NB4 (cell line): ENCODE results near the gene SLC35E1.

Experiments
- DNase-seq: peaks from one replicate; pipeline ENCODE4 v3.0.0; 2010; ENCODE audit warnings: low read depth
- H3K4me3 ChIP-seq: one replicate; pipeline ENCODE4 v1.5.1; 2011; ENCODE audit warnings: mild to moderate bottlenecking, low read depth, low read length, moderate library complexity
- CTCF ChIP-seq: IDR thresholded peaks from one replicate; pipeline ENCODE4 v1.5.1; 2012; ENCODE audit warnings: low read depth, low read length
- MAX ChIP-seq: IDR thresholded peaks from 2 replicates; pipeline ENCODE4 v1.6.1; 2011; ENCODE audit warnings: low read depth, low read length
- MYC ChIP-seq: IDR thresholded peaks from 2 replicates; pipeline ENCODE4 v1.6.1; 2011; ENCODE audit warnings: low read depth, low read length
- POLR2A ChIP-seq: IDR thresholded peaks from 2 replicates; pipeline ENCODE4 v1.6.1; 2011; ENCODE audit warnings: mild to moderate bottlenecking; ENCODE audit not compliant: insufficient read length; ENCODE audit errors: extremely low read depth

The SLC35E1 gene

GRCh38 chr19:16573296-16573695, 1.1 kb upstream of the SLC35E1 start:
- TF ChIP-seq CTCF (no peak), POLR2A (no peak), MAX (no peak)
- no peak for DNase-seq
- peak overlapping the region; percentile 82 for H3K4me3 ChIP-seq

GRCh38 chr19:16571822-16572331, 338 bp downstream of the SLC35E1 start:
- TF ChIP-seq MAX (no peak), MYC (no peak), CTCF (no peak), POLR2A (no peak)
- peak; percentile 52 for DNase-seq
- H3K4me3 ChIP-seq = peak overlapping the region; percentile 75

GRCh38 chr19:16571283-16571682, 932 bp downstream of the SLC35E1 start:
- DNase-seq = peak; percentile 82
- TF ChIP-seq MYC (no peak), MAX (no peak), POLR2A (no peak), CTCF (no peak)
- peak overlapping the region; percentile 75 for H3K4me3 ChIP-seq

- no peak for DNase-seq
- no peak overlapping the region for H3K4me3 ChIP-seq
- TF ChIP-seq POLR2A (no peak), MAX (no peak), MYC (no peak), CTCF (no peak)
These were observed 2.5 kb downstream of the SLC35E1 start for GRCh38 chr19:16569609-16570320.

- no peak for TF ChIP-seq POLR2A
- TF ChIP-seq MYC = no peak
- no peak for TF ChIP-seq MAX
- no peak for TF ChIP-seq CTCF
- DNase-seq = no peak
- no peak overlapping the region for H3K4me3 ChIP-seq
These were observed 5.5 kb downstream of the SLC35E1 start for GRCh38 chr19:16566702-16567101.
